ENCODE data around the gene SLC43A3. TPM values are rescaled to one million over a fixed set of nuclear protein-coding genes. Genes with fewer than 3 reads are reported as not detected.
A peak's percentile ranks its signal among the peaks of the same experiment; 100 is the strongest.

Gene SLC43A3
- total and polyA plus RNA-seq, 5 experiments from 2014 or later = 11.4 to 17.4 (median 13.7) TPM

DNA sequence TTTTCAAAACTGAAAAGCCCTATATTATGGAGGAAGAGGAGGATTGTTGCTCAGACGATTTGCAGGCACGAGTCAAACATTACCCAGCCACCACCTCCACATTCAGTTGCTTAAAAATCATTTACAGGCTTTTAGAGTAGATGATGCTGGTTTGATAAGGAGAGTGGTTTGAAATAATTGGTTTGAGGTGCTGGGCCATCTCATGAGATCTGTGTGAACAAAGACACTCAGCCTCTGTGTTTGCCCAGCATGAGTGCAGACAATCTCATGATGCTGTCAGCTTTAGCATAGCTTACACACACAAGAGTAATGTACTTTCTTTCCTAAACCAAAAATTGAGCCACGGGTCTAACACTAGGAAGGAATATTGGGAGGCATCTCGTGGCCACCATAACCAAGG, 4.3 kb downstream of the SLC43A3 start:
- H3K27me3 Mint-ChIP-seq = no peaks in the 10 kb centered on the region
- H3K4me1 Mint-ChIP-seq = peaks cover 20 to 54% (median 52%) of the 10 kb centered on the region in 4 donors
- H3K4me3 Mint-ChIP-seq = peak overlapping the region in 3 of 10 donors; percentile 4 to 41 (median 10)
- H3K27ac Mint-ChIP-seq = peak overlapping the region in 6 of 10 donors; percentile 23 to 97 (median 54)
- no peaks in the 10 kb centered on the region for H3K9me3 Mint-ChIP-seq
- DNase-seq = no peak
- no peak for ATAC-seq
- POLR2A ChIA-PET = no interaction called here
- peaks cover 0 to 30% (median 8%) of the 10 kb centered on the region in 3 donors for H3K36me3 Mint-ChIP-seq

DNA sequence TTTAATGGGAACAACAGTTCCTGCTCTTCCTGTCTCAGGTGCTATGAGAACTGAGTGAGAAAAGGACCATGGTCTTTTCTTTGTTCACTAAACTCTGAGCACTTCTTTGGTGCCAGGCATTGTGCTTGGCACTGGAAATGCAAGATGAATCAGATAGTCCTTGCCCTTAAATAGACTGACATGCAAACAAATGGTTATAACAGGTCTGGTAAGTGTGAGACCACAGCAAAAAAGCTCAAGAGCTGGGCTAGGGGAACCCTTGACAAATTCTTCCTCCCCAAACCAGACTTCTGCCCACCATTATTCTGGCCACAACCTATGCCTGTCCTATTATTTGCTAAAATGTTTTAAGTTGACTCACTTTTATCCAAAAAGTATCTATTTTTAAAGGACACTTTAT, 5.1 kb downstream of the SLC43A3 start:
- DNase-seq (no peak), ATAC-seq (no peak)
- H3K4me1 Mint-ChIP-seq = peaks cover 14 to 49% (median 44%) of the 10 kb centered on the region in 4 donors
- POLR2A ChIA-PET = no interaction called here
- no peaks in the 10 kb centered on the region for H3K27me3 Mint-ChIP-seq
- peaks cover 0 to 38% (median 14%) of the 10 kb centered on the region in 3 donors for H3K36me3 Mint-ChIP-seq
- no peak overlapping the region for H3K4me3 Mint-ChIP-seq
- H3K27ac Mint-ChIP-seq = peak overlapping the region in 2 of 10 donors; percentile 25 to 97
- no peaks in the 10 kb centered on the region for H3K9me3 Mint-ChIP-seq

DNA sequence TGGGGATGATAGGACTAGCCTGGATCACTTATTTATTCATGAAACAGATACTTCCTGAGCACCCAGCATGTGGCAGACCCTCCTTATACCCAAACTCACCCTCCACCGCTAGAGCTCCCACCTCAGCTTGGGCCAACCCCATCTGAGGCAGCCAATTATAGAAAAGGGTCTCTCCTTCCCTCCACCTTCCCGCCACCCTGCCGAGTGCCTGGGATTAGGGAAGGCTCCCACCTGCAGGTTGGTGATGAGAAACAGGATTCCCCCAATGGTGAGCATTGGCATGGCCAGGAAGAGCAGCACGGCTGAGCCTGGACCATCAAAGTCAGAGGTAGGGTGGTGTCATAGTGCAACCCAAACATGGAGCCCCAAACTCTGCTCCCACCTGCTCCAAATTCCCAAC, 5.9 kb downstream of the SLC43A3 start:
- no peaks in the 10 kb centered on the region for H3K27me3 Mint-ChIP-seq
- H3K27ac Mint-ChIP-seq = peak overlapping the region in 1 of 10 donors; percentile 63
- POLR2A ChIA-PET = no interaction called here
- H3K9me3 Mint-ChIP-seq = no peaks in the 10 kb centered on the region
- no peak for ATAC-seq
- no peak for DNase-seq
- peaks cover 10 to 43% (median 38%) of the 10 kb centered on the region in 4 donors for H3K4me1 Mint-ChIP-seq
- H3K36me3 Mint-ChIP-seq = peaks cover 0 to 45% (median 15%) of the 10 kb centered on the region in 3 donors
- no peak overlapping the region for H3K4me3 Mint-ChIP-seq

DNA sequence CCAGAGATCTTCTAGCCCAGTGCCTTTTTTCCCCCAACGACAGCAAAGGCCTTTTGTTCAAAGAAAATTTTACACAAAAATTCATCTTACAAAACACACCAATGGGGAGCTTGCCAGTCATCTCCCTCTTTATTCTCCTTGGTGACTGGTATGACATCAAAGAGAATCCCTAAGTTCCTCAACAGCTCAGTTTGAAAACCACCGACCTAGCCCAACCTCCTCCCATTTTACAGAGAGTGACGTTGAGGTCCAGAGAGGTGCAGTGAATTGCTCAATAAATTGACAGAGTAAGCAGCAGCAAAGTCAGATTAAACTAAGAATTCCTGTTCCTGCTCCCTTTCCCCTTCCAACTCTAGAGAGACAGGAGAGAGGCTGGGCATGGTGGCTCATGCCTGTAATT, 7.8 kb downstream of the SLC43A3 start:
- DNase-seq = no peak
- Mint-ChIP-seq H3K4me3 (no peak overlapping the region), H3K27ac (no peak overlapping the region), H3K27me3 (no peaks in the 10 kb centered on the region), H3K36me3 (peaks cover 0 to 63% (median 27%) of the 10 kb centered on the region in 3 donors), H3K4me1 (peaks cover 5 to 24% (median 21%) of the 10 kb centered on the region in 4 donors), H3K9me3 (no peaks in the 10 kb centered on the region)
- ATAC-seq = no peak
- POLR2A ChIA-PET = no interaction called here

DNA sequence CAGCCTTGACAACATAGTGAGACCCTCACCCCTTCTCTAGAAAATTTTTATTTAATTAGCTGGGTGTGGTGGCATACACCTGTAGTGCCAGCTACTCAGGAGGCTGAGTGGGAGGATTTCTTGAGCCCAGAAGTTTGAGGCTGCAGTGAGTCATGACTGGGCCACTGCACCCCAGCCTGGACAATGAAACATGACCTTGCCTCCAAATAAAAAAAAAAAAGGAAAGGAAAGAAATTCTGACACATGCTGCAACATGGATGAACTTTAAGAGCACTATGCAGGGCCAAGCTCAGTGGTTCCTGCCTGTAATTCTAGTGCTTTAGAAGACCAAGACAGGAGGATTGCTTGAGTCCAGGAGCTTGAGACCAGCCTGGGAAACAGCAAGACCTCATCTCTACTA, 8.8 kb downstream of the SLC43A3 start:
- Mint-ChIP-seq H3K4me3 (no peak overlapping the region), H3K4me1 (peaks cover 6 to 17% (median 13%) of the 10 kb centered on the region in 4 donors)

DNA sequence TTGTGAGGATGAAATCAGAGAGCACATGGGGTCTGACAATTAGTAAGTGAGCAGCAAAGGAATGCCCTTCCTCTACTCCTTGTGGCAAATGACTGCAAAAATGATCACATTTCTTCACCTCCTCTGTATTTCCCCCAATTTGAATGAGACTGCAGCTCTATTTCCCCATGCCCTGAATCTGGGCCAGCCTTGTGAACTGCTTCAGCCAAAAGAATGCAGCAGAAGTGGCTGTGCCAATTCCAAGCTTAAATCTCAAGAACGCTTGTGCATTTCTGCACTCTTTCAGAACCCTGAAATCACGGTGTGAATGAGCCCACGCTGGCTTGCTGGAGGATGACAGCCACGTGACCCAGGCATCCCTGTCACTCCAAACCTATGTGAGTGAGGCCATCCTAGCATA, 9.9 kb downstream of the SLC43A3 start:
- H3K36me3 Mint-ChIP-seq = peaks cover 8 to 72% (median 42%) of the 10 kb centered on the region in 3 donors
- DNase-seq (no peak), ATAC-seq (no peak)
- no peak overlapping the region for H3K4me3 Mint-ChIP-seq
- H3K9me3 Mint-ChIP-seq = no peaks in the 10 kb centered on the region
- no peaks in the 10 kb centered on the region for H3K27me3 Mint-ChIP-seq
- H3K4me1 Mint-ChIP-seq = peaks cover 4 to 6% (median 5%) of the 10 kb centered on the region in 4 donors
- POLR2A ChIA-PET = no interaction called here
- H3K27ac Mint-ChIP-seq = no peak overlapping the region

More for the DNA sequence above, 8.8 kb downstream of the SLC43A3 start:
- POLR2A ChIA-PET = interaction anchor here (0.6 kb wide), 1 partner anchor 14 kb away, joined by 4 read pairs; no protein-coding TSS in a partner anchor
- ATAC-seq (no peak), DNase-seq (no peak)
- Mint-ChIP-seq H3K27me3 (no peaks in the 10 kb centered on the region), H3K36me3 (peaks cover 2 to 69% (median 37%) of the 10 kb centered on the region in 3 donors), H3K9me3 (no peaks in the 10 kb centered on the region), H3K27ac (no peak overlapping the region)

DNA sequence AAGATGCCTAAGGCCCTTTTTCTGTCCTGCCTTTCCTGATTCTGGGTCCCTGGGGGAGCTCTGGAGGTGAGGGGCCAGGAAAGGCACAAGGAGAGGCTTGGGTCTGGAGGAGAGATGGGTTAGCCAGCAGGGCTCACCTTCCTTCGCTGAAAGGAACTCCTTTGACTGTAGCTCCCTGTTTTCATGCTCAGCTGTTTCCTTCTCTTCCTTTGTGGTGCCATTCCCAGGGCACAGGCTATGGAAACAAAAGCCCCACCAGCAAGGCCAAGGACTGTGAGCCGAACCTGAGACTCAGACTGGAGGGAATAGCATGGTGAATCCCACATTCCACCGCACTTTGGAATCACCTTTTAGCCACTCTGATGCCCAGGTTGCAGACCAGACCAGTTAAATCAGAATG, 10.5 kb downstream of the SLC43A3 start:
- no peak overlapping the region for H3K4me3 Mint-ChIP-seq
- no peaks in the 10 kb centered on the region for H3K27me3 Mint-ChIP-seq
- POLR2A ChIA-PET = no interaction called here
- H3K27ac Mint-ChIP-seq = no peak overlapping the region
- ATAC-seq (no peak), DNase-seq (no peak)
- no peaks in the 10 kb centered on the region for H3K9me3 Mint-ChIP-seq
- H3K4me1 Mint-ChIP-seq = peaks cover 0 to 6% (median 2%) of the 10 kb centered on the region in 4 donors
- H3K36me3 Mint-ChIP-seq = peaks cover 8 to 74% (median 38%) of the 10 kb centered on the region in 3 donors

DNA sequence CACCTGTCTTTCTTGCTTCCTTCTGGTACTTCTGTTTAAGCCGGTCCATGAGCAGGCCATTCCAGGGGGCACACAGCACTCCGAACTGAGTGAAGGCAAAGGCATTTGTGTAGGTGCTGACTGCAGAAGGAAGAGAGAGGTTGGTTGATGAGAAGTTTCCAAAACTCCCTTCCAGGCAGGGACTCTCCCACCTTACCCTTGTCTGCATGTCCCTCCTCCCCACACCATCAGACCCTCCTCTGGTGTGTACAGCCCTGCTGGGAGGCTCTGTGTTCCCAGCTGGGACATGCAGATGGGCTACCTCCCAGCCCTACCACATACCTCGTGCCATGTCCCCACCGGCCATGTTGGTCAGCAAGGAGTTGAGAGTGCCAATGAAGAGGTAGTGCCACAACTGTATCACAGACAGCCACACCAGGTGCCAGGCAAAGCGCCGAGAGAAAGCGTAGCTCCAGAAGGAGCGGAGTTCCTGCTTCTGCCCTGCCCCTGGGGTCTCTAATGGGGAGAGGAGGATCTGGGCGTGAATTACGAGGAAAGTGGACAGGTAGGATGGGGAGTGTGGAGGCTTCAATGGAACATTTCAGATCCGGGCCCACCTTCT, 12.2 kb downstream of the SLC43A3 start:
- POLR2A ChIA-PET = no interaction called here
- Mint-ChIP-seq H3K4me3 (no peak overlapping the region), H3K4me1 (peaks cover 0 to 6% (median 2%) of the 10 kb centered on the region in 4 donors), H3K27ac (peak overlapping the region in 3 of 10 donors; percentile 15 to 61 (median 43)), H3K9me3 (no peaks in the 10 kb centered on the region), H3K27me3 (no peaks in the 10 kb centered on the region), H3K36me3 (peaks cover 8 to 84% (median 35%) of the 10 kb centered on the region in 3 donors)
- DNase-seq (no peak), ATAC-seq (no peak)

DNA sequence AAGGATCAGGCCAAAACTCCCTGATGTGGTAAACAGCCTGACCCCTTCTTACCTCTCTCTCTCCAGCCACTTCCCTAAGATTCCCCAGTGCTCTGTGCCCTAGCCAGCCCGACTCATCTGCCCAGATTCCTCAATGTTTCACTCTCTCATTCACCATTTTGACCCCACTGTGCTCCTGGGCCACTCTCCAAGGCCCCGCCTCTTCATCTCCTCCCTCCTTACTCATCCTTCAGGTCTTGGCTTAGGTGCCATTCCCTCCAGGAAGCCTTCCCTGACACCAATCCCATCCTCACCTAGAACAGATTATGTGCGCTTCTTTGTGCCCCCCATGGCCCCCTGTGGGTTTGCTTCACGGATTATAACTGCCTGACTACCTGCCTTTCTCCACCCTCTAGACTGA, 13.2 kb downstream of the SLC43A3 start:
- Mint-ChIP-seq H3K9me3 (no peaks in the 10 kb centered on the region), H3K27ac (peak overlapping the region in 3 of 10 donors; percentile 15 to 78 (median 34)), H3K4me3 (no peak overlapping the region), H3K4me1 (peaks cover 0 to 6% (median 2%) of the 10 kb centered on the region in 4 donors), H3K36me3 (peaks cover 8 to 81% (median 35%) of the 10 kb centered on the region in 3 donors), H3K27me3 (no peaks in the 10 kb centered on the region)
- ATAC-seq = no peak
- POLR2A ChIA-PET = no interaction called here
- no peak for DNase-seq

DNA sequence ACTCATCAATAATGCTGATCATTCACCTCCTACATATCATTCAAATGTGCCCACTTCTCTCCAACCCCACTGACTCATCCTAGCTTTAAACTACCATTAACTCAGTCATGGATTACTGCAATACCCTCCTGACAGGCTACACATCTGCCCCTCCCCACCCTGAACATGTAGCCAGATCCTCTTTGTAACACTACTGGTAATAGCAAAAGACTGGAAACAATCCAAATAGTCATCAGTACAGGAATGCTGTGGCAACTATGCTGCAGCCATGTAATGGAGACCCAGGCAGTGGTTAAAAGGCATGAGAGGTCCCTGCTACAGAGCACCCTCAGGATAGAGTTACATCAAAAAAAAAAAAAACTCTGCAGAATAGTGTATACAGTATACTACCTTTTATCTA, 16.6 kb downstream of the SLC43A3 start:
- Mint-ChIP-seq H3K4me1 (peaks cover 4 to 14% (median 8%) of the 10 kb centered on the region in 4 donors), H3K9me3 (no peaks in the 10 kb centered on the region), H3K27ac (peak overlapping the region in 2 of 10 donors; percentile 38 to 45), H3K36me3 (peaks cover 8 to 80% (median 27%) of the 10 kb centered on the region in 3 donors), H3K4me3 (no peak overlapping the region), H3K27me3 (no peaks in the 10 kb centered on the region)
- ATAC-seq (no peak), DNase-seq (no peak)
- POLR2A ChIA-PET = no interaction called here

DNA sequence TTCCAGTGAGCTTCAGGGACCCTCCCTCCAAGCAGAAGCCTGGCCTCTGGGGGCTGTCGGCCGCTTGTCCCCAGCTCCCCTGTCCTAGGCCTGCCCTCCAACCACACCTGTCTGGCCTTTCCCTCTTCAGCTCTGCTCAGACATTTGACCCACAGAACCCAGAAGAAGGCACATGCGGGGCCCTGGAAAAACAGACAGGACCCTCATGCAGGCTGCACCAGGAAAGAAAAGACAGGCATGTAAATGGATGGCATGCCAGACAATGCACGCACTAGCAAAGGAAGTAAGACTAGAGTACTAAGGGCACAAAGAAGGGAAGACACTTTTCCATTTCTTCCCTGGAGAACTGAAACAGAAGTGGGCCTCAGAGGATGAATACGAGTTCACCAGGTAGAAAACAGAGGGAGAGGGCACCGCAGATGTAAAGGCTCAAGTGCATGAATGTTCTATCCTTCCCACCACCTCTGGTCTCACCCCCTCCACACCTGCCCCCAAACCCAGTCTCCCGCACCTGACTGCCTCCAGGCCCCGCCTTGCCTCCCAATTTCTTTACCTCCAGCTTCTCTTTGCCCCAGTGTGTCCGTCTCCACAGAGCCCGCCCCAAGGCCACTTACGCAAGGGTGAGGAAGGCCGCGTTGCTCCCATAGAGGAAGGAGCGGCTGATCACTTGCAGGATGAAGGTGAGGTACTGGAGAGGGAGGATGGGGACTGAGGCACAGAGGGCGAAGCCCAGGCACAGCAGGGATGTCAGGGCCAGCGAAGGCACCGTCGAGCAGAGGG, 17.4 kb downstream of the SLC43A3 start:
- POLR2A ChIA-PET = no interaction called here
- ATAC-seq (no peak), DNase-seq (no peak)
- peaks cover 8 to 72% (median 20%) of the 10 kb centered on the region in 3 donors for H3K36me3 Mint-ChIP-seq
- no peak overlapping the region for H3K4me3 Mint-ChIP-seq
- H3K27me3 Mint-ChIP-seq = no peaks in the 10 kb centered on the region
- peak overlapping the region in 2 of 10 donors; percentile 24 to 75 for H3K27ac Mint-ChIP-seq
- no peaks in the 10 kb centered on the region for H3K9me3 Mint-ChIP-seq
- H3K4me1 Mint-ChIP-seq = peaks cover 4 to 14% (median 8%) of the 10 kb centered on the region in 4 donors

DNA sequence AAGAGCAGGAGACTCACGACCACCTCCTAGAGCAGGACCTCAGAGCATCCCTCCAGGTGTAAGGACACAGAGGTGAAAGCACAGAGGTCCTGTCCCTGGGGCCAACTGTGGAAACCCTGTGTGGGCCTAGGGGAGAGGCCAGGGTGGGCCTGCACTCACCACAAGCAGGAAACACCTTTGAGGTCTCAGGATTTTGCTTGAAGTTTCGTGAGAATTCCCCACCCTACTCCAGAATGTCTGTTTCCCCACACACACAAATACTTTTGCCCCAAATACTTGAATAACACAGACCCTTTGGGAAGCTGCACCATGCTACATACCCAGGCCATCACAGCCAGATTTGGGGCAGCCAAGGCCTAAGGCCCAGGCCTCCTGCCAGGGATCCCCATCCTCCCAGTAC, 18.1 kb downstream of the SLC43A3 start:
- H3K4me1 Mint-ChIP-seq = peaks cover 2 to 14% (median 8%) of the 10 kb centered on the region in 4 donors
- DNase-seq (no peak), ATAC-seq (no peak)
- no peaks in the 10 kb centered on the region for H3K9me3 Mint-ChIP-seq
- POLR2A ChIA-PET = no interaction called here
- H3K27ac Mint-ChIP-seq = peak overlapping the region in 2 of 10 donors; percentile 24 to 29
- no peak overlapping the region for H3K4me3 Mint-ChIP-seq
- peaks cover 8 to 64% (median 14%) of the 10 kb centered on the region in 3 donors for H3K36me3 Mint-ChIP-seq
- no peaks in the 10 kb centered on the region for H3K27me3 Mint-ChIP-seq

DNA sequence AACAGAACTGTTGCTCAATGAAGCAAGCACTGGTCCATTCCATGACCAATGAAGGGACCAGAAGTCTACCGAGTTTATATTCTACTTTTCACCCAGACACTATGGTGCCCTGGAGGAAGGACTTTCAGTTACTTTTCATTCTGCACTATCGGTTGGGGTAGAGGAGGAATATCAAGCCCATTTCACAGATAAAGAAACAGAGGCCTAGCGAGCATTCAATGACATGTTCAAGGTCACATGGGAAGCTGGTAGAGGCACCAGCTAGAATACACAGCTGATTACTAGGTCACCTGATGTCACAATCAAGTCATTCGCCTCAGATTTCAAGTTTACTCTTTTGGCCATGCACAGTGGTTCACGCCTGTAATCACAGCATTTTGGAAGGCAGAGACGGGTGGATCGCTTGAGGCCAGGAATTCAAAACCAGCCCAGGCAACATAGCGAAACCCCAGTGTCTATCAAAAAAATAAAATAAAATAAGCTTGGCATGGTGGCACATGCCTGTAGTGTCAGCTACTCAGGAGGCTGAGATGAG, 18.9 kb downstream of the SLC43A3 start:
- peak overlapping the region in 2 of 10 donors; percentile 14 to 20 for H3K27ac Mint-ChIP-seq
- H3K4me1 Mint-ChIP-seq = peaks cover 2 to 14% (median 8%) of the 10 kb centered on the region in 4 donors
- no peak overlapping the region for H3K4me3 Mint-ChIP-seq

More for the DNA sequence above, 18.9 kb downstream of the SLC43A3 start:
- DNase-seq (no peak), ATAC-seq (no peak)
- Mint-ChIP-seq H3K36me3 (peaks cover 4 to 57% (median 8%) of the 10 kb centered on the region in 3 donors), H3K9me3 (no peaks in the 10 kb centered on the region), H3K27me3 (no peaks in the 10 kb centered on the region)
- POLR2A ChIA-PET = no interaction called here

Measured in naive thymus-derived CD8-positive, alpha-beta T cell (primary cell).